GM10847 (cell line): ENCODE measurements around the gene ADARB2.

ENCODE experiments used
- POLR2A ChIP-seq: IDR thresholded peaks from 2 replicates; pipeline ENCODE4 v1.6.1; 2011; ENCODE audit not compliant: insufficient read length; ENCODE audit errors: extremely low read depth

The ADARB2 gene

DNA sequence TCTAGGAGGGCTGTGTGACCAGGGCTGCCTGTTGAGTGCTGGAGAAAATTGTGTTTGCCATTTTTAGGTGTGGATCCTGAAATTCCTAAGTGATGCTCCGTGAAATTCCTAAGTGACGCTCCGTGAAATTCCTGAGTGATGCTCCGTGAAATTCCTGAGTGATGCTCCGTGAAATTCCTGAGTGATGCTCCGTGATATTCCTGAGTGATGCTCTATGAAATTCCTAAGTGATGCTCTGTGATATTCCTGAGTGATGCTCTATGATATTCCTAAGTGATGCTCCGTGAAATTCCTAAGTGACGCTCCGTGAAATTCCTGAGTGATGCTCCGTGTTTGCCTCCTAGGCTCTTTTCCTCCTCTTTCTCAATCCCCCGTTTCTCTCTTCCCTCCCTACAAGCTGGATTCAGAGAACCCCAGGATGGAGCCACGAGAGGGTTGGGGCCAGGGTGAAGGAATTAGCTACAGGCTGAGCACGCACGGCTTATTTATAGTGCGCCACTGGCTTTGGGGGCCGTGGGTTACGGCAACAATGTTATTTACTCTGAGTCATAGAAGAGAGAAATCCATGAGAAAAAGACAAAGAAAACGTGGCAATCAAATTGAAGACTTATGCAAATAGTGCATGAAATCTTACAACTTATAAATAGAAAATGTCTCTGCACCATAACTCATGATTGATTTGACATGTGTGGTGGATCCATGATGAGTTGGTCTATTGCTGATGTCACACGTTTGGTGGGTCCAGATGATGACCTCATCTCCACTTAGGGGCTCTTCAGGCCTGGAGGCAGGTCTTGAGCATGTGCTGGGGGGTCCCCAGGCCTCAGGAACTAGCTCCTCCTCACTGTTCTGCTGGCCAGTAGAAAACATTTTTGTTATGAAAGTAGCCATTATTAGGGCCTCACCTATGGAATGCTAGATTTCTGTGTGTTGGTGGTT lies 456.6 kb downstream of the ADARB2 start:
- no peak for TF ChIP-seq POLR2A

DNA sequence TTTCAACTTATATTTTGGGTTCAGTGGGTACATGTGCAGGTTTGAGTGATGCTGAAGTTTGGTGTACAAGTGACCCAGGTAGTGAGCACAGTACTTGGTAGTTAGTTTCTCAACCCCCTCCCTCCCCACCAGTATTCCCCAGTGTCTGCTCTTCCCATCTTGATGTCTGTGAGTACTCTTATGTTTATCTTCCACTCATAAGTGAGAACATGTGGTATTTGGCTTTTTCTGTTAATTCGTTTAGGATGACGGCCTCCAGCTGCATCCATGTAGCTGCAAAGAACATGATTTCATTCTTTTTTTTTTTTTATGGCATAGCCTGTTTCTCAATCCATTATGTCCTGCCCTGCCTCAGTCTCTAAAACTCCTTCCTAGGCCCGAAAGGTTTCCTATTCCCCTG lies 459.0 kb downstream of the ADARB2 start:
- no peak for TF ChIP-seq POLR2A

DNA sequence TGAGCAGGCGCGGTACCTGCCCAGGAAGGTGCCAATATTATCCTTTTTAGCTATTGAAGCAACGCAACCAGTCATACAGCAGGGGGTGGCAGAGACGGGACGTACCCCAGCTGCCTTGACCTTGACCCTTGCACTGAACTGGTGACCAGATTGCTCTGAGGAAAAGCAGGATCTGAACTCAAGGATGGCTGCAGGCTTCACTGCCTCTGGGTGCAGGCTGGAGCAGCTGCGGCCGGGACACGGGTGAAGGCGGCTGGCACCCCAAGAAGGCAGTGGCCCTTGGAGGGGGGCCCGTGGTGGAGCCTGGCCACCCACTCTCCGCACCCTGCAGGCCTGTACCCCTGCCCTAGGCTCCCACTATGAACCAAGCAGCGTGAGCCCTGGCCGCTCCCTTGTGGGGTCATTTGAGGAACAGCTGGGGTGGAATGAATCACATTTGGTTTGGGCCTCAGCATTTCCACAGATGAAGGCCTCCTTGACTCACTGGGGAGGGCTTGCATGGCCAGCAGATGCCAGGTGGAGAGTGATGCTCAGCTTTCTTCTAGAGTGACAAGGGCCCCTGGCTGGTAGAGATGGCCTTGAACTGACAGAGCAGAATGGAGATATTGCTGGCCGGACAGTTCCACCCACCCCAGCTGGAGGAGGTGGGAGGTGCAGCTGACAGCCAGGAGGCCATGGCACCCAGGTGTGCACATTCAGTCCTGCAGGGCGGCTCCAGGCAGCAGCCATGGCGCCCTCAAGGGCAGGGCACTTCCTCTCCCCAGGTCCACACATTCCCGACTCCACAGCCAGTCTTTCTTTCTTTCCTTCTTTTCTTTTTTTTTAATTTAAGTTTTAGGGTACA lies 462.4 kb downstream of the ADARB2 start:
- TF ChIP-seq POLR2A, result no peak

DNA sequence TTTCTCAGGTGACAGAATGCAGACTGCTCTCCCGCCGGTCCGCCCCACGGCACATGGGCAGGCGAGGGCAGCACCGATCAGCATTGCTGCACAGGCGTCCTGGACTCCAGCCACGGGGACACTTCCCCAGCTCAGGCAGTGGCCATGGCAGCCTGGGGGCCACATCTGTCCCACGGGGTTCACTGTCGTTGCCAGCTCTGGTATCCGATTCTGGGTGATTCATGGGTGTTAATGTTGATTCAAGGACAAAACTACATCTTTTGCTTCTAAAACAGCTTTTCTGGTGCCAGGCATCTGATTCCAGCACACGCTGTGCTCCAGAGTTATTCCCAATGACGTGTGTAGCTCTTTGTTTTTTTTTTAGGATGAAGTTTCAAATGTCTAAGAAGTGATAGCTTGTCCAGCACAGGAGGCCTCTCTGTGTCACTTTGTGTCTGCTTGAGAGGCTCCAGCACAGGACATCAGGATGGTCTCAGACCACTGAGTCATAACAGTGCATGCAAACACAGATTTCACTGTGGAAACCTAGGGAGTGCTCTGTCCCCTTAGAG lies 463.1 kb downstream of the ADARB2 start:
- TF ChIP-seq POLR2A, result no peak

DNA sequence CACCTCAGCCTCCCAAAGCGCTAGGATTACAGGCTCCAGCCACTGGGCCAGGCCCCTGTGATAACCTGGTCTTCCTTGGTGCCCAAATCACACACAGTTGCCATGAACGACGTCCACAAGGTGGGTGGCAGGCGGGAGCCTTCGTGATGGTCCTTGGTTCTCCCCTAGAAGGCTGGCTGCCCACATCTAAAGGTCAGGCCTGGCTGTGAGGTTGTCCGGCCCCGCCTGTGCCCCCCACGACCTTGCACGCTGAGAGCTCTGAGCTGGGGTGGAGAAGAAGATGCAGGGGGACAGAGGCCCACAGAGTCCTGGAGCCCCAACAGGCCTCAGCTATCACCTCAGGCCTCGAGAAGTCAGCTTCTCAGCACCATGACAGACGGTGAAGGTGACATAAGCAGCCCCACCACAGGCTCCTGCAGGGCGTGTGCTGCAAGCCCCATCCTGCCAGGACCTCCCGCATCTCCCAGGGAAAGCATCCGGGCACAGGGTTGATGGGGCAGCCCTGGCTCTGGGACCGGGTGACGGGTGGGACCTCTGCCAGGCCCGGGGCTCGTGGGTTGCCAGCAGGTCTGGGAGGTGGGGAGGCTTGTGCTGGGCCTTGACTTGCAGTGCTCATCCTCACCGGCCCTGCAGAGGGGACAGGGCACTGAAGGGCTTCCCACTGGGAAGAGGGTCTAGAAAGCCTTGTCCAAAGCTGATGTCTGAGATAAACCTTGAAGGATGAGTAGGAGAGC lies 463.8 kb downstream of the ADARB2 start:
- TF ChIP-seq POLR2A, result no peak

DNA sequence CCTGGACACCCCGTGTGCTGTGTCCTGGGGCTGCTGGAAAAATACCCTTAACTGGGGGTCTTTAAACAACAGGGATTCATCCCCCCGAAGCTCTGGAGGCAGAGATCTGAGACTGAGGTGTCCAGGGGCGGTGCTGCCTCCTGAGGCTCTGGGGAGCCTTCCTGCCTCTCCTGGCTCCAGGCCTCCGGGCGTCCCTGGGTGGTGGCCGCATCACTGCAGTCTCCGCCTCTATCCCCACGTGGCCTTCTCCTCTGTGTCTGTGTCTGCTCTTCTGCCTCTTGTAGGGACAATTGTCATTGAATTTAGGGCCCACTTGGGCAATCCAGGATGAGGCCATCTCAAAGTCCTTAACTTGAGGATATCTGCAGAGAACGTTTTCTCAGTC lies 464.6 kb downstream of the ADARB2 start:
- no peak for TF ChIP-seq POLR2A

DNA sequence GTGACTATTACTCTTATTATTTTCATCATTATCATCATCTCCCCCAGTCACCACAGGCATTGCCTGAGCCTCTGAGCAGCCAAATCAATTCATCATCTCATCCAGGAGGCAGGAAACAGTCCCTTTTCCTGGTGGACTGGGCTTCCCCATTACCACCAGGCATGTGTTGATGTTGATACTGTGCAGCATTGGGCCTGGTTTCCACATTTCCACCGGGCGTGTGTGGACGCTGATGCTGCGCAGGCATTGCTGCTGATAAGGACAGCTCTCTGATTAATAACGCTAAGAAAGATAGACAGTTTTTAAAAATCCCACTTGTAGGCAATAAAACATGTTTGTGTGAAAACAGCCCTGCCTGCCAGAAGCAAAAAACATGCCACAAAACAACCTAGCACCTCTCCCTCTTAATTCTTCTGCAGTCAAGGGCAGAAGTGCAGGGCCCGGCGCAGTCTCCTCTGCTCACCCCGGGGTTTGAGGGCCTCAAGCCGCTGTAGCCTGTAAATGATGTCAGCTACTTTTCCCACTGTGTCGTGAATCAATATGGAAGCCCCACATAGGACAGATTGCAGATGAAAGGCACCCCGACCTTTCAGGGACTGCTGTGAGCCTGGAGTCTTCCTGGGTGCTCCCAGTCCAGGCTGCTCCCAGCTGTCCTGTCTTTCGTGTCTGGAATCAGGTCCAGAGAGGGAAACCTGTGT lies 465.1 kb downstream of the ADARB2 start:
- TF ChIP-seq POLR2A, result no peak

DNA sequence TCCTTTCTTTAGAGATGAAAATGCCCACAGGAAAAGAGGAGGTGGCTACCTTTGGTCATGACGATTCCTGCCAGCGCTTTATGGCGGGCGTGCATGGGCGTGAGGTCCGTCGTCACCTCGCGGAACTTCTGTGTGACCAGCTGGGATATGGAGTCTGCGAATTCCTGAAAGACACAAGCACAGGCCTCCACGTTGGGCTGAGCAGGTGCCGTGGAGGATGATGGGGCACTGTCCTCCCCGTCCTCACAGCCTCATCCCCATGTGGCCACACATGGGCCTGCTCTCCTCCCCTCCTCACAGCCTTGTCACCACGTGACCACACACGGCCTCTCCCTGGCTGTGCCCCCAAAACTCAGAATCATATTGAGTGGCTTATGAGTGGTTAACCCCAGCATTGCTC lies 466.4 kb downstream of the ADARB2 start:
- no peak for TF ChIP-seq POLR2A

DNA sequence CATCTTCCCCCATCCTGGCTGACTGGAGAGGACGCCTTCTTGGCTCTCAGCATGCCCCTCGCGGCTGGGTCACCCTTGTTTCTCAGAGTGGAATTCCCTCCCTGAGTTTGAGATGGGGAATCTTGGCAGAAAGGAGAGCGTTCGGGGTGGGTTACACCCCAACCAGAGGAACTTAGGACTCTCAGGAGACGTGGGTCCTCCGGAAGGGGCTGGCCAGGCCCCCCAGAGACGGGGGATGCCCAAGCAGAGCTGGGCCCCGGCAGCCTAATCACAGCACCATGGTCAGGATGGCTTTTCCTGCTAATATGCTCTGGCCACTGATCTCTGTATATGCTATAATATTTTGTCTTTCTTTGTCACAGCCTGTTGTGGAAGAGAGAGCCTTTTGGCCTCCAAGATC lies 466.8 kb downstream of the ADARB2 start:
- TF ChIP-seq POLR2A, result no peak

DNA sequence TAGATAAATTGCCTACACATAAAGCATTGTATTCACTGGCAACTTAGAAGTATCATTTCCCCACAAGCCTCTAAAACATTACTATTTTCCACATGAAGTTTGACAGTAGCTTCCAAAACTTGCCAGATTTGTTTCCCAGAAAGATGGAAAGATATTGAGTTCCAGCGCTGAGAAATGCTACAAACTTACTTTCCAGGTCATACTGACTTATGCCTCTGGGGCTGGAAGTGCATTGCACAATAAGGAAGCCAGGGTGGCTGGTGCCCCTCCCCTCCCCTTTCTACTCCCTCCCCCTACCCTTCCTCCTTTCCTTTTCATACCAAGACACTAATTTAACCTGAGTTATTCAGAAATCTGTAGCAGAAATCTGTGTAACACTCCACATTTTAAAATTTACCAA lies 468.5 kb downstream of the ADARB2 start:
- TF ChIP-seq POLR2A, result no peak

DNA sequence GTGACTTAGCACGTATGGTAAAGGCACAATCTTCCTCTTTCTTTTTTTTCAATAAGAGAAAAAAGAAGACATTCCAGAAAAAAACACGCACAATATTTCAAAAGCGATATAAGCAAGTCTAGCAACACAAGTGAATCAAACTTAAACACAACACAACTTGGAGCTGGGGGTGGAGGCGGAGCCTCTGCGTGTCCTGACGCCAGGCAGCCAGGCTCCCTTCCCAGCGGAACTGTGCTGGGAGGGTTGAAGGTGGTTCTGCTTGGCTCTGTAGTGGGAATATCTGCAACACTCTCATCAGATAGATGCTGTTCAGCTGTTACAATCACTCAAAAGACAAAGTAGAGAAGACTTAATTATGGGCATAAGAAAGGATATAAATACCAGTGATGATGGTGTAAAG lies 469.8 kb downstream of the ADARB2 start:
- no peak for TF ChIP-seq POLR2A

DNA sequence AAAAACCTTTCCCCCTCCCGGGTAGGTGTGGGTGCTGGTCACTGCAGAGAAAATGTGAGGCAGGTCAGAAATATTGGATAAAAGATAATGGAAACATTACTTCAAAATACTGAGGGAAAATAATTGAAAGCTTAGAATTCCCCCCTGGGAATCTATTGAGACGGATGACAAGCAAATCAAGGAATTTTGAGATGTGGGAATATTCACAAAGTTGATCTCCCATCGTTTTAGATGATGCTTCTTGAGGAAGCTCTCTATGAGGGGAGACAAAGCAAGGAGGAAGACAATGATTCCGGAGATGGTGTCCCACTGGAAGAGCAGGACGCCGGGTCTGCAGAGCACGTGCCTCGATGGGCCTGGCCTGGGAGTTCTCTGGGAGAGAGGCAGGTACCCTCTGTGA lies 470.2 kb downstream of the ADARB2 start:
- no peak for TF ChIP-seq POLR2A

DNA sequence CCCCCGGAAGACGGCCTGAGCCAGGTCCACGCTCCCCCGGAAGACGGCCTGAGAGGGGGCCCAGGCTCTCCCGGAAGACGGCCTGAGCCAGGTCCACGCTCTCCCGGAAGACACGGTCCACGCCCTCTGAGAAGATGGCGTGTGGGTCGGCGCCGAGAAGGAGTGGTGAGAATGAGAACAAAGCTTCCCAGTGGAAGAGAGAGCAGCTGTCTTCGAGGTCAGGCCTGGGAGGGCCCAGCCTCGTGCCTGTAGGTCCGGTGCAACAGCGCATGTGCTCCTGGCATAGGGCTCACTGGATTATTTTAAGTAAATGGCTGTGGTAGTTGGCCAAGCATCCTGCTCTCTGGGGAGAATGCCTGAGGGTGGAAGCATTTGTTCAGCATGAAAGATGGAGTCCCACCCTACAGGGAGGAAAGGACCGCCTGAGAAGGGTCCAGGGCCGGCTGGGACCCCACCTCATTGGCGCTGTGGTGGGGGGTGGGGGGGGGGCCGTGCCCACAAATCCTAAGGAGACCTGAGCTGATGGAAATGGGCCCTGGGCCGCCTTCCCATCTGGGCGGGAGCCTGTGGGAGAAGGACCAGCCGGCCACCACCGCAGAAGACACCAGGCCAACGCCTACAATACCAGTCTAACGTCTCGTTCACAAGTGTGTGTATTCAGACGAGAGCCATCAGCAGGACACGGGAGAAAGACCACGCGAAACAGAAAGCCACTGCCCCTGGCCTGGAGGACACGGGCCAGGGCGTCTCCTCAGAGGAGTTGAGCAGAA lies 471.1 kb downstream of the ADARB2 start:
- no peak for TF ChIP-seq POLR2A

DNA sequence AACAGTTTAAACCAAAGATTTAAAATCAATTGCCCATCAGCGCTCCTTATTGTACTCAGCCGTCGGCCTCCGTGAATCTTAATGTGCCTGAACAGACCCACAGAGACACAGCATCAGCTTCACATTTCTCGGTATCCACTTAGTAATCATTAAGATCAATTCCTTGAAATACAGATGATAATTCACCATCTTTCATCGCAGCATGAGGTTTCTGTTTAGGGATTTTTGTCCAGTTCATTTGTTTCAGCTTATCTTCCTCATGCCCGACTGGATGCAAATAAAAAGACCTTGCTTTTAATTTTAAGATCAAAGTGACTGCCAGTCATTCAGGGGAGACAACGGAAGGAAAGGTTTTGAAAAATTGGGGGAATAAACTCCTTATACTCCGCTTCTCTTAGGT lies 473.3 kb downstream of the ADARB2 start:
- no peak for TF ChIP-seq POLR2A
